ENCODE results near the gene WDR49.
"Not testable (repeated sequence)": the region's sequence is repeated elsewhere in the genome, so short reads cannot be mapped to it uniquely, and the experiment has no call there.

The WDR49 gene

GRCh38 chr3:167653760-167654159, at the start of gene WDR49:
Gene WDR49 (minus strand): TSS chr3:167653942. CDS start chr3:167653425, 517 bp downstream.
- no peak for DNase-seq

DNA sequence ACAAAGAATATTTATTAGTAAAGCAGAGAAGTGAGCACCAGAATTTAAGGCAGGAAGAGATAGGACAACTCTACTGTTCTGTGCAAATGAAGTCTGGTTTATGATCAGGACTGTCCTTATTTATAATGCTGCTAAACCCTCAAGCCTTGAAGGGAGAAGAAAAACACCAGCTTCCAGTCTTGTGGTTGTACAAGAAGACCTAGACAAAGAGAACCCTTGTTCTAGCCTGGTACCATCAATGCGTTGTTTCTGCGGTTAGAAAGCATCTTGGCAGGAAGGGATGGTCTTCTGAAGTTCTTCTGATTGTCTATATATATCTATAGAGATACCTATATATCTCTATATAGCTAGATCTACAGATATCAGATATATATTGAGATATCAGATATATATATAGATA, 47.2 kb upstream of the WDR49 start:
- DNase-seq, result no peak

DNA sequence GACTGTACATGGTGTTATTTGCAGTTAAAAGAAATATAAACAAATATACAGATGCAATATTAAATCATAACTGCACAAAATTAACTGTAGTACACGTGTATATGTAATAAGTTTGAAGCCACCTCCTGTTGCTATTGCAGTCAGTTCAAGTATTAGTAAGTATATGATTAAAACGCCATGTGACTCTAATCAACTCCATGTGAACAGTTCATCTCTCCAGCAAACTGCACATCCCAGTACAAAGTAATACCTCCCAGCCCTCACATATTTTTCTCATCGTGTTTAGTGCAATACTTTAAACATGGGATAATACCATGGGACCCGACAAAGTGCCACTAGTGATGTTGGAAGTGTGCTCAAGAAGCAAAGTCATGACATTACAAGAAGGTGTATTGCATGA, 46.3 kb upstream of the WDR49 start:
- DNase-seq, result no peak

- no peak for DNase-seq
Observed at GRCh38 chr3:167694121-167694520, 40.4 kb upstream of the WDR49 start.

DNA sequence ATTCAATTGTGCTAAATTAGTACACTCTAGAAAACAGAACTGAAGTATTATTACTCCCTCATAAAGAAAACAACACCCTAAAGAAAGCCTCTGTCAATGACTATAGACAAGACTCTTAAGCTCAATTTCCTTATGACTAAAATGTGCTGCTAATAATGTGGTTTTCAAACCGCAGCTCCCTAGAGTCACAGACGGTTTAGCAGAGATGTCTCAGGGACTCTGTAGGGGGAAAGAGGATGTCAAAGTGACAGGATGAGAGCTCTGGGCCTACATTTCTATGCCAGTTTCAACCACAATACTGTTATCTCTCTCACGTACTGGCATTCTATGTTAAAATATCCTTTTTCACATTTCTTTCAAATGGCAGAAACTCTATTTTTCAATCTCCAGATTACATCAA, 37.6 kb upstream of the WDR49 start:
- no peak for DNase-seq

DNA sequence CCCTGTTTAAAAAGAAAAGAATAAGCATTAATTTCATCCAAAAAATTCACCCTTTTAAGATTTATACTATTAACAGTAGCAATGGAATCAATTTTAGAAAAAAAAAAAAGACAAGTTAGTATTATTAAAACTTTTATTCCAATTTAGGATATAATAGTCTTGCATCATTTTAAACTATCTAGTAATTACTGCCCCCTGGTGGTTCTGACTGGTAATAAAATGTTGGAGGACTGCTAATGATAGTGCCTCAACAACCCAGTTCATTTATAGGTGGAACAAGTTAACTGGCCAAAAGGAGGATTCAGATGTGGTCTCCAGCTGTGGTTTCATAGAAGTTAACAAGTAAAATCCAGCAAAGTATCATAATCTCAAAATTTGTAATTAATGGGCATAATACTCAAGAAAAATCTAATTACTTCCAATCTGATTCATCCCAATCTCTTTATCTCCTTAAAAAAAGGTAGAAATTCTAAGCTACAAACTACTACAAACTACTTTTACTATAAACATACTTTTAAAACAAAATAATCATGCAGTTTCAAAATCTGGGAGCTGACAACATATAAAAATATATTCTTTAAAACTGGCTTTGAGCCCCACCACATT, 30.7 kb upstream of the WDR49 start:
- DNase-seq, result no peak

GRCh38 chr3:167679526-167679925, 25.8 kb upstream of the WDR49 start:
- DNase-seq, result no peak

DNA sequence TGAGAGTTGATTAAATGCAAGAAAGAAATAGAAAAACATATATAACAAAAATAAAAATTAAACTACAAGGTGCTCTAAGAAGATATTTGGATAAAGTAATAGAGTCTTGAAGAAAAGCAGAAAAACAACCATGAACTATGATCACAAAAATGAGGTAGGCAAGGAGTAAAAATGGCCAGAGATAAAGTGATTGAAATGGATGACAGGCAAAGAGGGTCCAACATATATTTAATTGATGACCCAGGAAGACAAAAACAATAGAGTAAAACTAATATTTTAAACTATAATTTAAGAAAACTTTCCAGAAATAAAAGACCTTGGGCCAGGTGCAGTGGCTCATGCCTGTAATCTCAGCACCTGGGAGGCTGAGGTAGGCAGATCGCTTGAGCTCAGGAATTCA, 22.1 kb upstream of the WDR49 start:
- no peak for DNase-seq

DNA sequence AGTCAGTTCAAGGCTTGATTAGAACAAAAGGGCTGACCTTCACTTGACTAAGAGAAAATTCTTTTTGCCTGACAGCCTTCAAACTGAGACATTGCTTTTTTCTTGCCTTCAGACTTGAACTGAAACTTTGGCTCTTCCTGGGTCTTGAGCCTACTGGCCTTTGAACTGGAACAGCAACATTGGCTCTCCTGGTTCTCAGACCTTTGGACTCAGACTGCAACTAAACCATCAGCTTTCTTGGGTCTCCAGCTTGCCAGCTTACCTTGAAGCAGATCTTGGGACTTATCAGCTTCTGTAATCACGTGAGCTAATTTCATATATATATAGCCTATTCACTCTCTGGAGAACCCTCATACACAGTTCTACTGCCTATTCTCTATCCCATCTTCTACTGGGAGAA, 19.5 kb upstream of the WDR49 start:
- no peak for DNase-seq

DNA sequence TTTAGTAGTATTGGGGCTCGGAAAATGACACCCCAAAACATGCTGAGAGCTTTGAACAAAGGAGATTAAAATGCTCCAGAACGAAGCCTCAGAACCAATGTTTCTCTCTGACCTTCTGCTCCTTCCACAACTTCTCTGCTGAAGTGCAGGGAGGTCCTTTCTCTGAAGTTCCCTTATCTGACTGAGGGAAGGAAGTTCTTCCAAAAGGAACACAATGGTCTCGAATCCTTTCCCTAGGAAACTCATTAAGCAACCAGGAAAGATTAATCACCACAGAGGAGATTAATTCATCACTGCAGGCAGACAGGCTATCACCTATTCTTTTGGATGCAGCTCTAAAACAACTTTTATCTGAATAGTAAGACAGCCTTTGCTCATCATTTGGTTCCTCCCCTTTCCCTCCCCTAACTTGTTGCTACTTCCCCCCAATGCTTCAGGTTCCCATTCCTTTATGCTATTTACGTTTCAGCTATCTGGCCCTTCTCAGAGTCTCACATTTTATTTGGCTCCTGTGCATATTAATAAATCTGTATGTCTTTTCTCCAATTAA, 18.2 kb upstream of the WDR49 start:
- DNase-seq, result no peak

GRCh38 chr3:167669699-167670098, 16.0 kb upstream of the WDR49 start:
- no peak for DNase-seq

DNA sequence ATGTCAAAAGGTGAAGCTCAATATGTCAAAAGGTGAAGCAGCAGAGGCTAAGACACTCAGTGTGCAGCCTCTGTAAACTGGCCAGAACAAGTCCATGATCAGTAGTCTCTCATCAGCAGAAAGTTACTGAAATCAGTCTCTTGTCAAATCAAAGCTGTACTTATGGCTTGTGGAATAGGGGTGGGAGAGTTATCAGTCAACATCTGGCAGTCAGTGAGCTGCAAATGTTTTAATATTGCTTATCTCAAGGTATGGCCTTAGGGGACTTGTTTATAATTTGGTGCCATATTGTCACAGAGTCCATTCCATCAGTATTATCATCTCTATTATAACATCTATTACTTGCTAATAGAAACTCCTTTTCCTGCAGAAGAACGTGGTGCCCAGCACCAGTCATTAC, 14.9 kb upstream of the WDR49 start:
- DNase-seq, result no peak

- DNase-seq, result no peak
Observed at GRCh38 chr3:167666563-167666962, 12.8 kb upstream of the WDR49 start.

GRCh38 chr3:167662919-167663400, 9.2 kb upstream of the WDR49 start:
- DNase-seq, result no peak

DNA sequence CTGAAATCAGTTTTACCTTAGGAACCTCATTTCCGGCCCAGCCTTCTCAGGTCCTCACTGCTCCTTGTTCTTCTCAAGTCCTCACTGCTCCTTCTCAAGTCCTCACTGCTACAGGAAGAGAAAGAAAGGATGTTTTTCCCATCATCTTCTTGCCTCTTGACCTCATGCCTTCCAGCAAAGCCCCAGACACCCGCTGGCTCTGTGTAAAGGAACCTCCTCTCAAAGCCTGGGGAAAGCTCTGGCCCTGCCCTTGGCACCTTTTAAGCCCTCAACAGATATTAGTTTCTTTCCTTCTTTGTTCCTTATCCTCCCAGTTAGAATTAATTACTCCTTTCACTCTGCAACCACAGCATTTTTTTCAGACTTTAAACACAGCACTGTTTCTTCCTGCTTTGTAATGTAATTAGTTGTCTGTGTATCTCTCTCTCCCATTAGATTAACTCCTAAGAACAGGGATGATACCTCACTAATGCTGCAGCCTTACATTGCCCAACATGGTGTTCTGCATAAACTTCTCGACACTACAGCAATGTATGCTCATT, 4.0 kb upstream of the WDR49 start:
- DNase-seq, result no peak

- DNase-seq, result no peak
Observed at GRCh38 chr3:167656821-167657220, 3.1 kb upstream of the WDR49 start.

DNA sequence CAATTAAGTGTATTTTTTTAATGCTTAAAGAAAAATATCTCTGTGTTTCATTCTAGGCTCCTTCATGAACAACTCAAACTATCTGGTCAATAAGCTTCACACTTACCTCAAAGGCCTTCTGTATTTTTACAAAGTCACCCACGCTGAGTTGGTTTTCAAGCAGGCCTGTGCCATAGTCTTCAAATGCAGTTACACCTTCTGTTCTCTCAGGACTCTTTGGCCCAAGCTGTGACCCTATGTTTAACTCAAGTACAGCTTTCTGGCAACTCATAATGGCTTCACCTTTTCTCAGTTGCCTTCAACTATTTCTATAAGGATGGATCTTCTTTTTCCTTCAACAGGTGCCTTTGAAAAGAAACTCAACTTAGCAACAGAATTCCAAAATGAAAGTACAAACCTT, 587 bp downstream of the WDR49 start:
- DNase-seq, result no peak

DNA sequence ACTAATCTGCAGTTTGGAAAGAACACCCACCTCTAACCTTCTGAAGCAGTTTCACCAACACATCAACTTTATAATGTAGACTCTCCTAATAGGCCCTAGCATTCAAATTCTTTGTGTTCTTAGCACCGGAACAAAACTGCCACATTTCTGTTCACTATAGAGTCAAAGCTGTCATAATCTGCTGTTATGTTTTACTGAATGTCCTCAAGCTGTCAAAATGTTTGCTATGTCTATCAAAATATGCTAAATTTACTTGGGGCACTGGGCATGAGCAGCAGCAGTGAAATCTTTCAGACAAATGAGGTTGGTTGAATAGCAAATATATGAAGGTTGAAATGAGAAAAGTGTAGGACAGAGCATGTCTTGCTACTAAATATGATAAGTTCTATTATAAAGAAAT, 1.9 kb downstream of the WDR49 start:
- DNase-seq, result no peak

GRCh38 chr3:167650459-167650858, 3.3 kb downstream of the WDR49 start:
- DNase-seq, result no peak

- DNase-seq, result no peak
Observed at GRCh38 chr3:167649746-167650145, 4.0 kb downstream of the WDR49 start.

DNA sequence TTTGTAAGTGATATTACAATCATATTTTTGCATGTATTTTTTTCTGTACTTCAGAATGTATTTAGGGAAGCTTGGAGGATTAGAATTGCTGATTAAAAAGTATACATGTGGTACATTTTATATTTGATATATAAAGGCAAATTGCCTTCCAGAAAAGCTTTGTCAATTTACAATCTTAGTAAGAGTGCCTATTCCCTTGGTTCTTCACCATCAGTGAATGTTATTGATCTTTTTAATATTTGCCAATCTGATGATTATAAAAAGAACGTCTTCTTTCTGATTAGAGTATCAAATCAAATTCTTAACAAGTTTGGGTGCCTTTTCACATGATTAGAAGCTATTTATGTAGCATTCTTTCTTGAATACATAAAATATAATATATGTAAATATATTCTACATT, 9.1 kb downstream of the WDR49 start:
- no peak for DNase-seq

DNA sequence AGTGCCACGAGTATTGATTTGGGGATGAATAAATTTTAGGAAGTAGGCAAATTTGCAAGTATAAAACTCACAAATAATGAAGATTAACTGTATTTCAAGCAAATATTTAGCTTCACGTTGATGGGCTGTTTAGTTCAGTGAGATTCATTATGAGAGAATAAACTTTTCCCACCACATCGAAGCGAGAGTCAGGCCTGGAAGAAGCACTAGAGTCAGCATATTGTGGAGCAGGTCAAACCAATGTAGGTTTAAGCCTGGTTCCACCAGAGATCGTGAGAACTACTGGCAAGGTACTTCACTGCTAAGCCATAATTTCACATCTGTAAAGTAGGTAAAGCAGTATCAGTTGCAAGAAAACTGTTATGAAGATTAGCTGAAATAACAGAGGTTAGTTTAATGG, 22.3 kb downstream of the WDR49 start:
- no peak for DNase-seq

DNA sequence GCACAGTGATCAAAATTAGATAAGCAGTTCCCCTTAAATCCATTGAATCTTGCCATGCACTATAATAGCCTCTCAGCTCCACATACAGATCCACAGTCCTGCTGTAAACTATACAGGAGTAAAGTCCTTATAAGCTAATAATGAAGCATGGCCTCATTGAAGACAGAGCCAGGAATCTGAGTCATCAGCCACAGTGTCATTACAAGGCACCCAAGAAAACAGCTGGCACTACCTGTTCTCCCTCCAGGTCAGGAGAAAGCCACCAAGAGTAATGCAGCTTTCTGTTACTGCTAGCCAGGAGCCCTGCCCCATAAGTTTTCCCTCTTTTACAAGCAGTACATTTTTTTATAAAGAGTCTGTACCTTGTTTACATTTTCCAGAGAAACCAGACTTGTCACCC, 27.3 kb downstream of the WDR49 start:
- no peak for DNase-seq

- no peak for DNase-seq
Observed at GRCh38 chr3:167615030-167615429, 38.7 kb downstream of the WDR49 start.

- DNase-seq, result not testable (repeated sequence)
Observed at GRCh38 chr3:167614196-167614595, 39.5 kb downstream of the WDR49 start.
